Suprapubic skin (tissue), 4 donors: Measurements from ENCODE around the gene OR8K3.

Experiments used
- CTCF ChIP-seq, 2 donors: fragments of 200-600 bp in 1 of 2; fragments of 450-650 bp in 1 of 2; sonication (generic) in 1 of 2; IDR thresholded peaks; one replicate each; pipeline ENCODE4 v1.5.1; 2016 to 2019; ENCODE audit warnings: antibody characterized with exemption in 2 of 2, mild to moderate bottlenecking in 1 of 2, moderate library complexity in 1 of 2
- POLR2A ChIP-seq, 2 donors: fragments of 450-650 bp; IDR thresholded peaks; one replicate each; pipeline ENCODE4 v1.6.1; 2017; ENCODE audit warnings: antibody characterized with exemption in 2 of 2, mild to moderate bottlenecking in 2 of 2, moderate library complexity in 2 of 2
- POLR2AphosphoS5 ChIP-seq, 3 donors: sonication (generic); formaldehyde crosslinking; IDR thresholded peaks; one replicate each; pipeline ENCODE4 v1.6.1; 2017; ENCODE audit warnings: antibody characterized with exemption in 3 of 3

DNA sequence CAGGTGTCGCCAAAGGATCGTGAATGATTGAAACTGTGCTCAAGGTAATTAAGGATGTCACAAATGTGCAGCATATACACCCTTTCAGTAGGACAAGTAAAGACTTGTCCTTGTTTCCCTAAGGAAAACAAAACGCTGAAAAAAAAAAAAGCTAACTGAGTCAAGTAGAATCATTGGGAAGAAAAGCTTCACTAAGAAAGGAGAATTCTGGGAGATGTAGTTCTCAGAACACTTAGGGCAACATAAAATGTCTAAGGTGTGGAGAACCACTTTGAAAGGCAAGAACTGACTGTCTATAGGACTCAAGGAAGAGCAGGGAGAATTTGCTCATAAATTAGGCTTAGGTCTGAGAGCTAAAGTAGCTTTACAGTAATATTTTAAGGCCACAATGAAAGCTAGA, 43.9 kb upstream of the OR8K3 start:
- no peak for TF ChIP-seq POLR2AphosphoS5 (IDR thresholded peaks at IDR 0.05)
- TF ChIP-seq CTCF (IDR thresholded peaks at IDR 0.05): no peak
- TF ChIP-seq POLR2A (IDR thresholded peaks at IDR 0.05): no peak
